RWPE2 (cell line): ENCODE results near the gene VARS1.

ENCODE experiments used
- ATAC-seq: fragments of 200-7000 bp; cut with Tn5 transposase; 3 replicates; pipeline ENCODE4 v1.9.1; 2021; ENCODE audit warnings: low read depth
- DNase-seq: peaks from one replicate; pipeline ENCODE4 v3.0.0-alpha.2; 2020; ENCODE audit warnings: low spot score
- H3K27ac ChIP-seq: fragments of 450-650 bp; 2 replicates; pipeline ENCODE4 v1.5.1; 2017; ENCODE audit warnings: mild to moderate bottlenecking; ENCODE audit not compliant: poor library complexity, severe bottlenecking
- H3K27me3 ChIP-seq: fragments of 250-450 bp; sonication (Bioruptor Pico); 2 replicates; pipeline ENCODE4 v1.5.1; 2021; ENCODE audit warnings: mild to moderate bottlenecking, moderate library complexity; ENCODE audit not compliant: insufficient read depth, poor library complexity, severe bottlenecking
- H3K36me3 ChIP-seq: fragments of 250-450 bp; sonication (Bioruptor Pico); 2 replicates; pipeline ENCODE4 v1.5.1; 2020; ENCODE audit warnings: low read depth, mild to moderate bottlenecking, moderate library complexity
- H3K4me1 ChIP-seq: fragments of 250-450 bp; sonication (Bioruptor Pico); 2 replicates; pipeline ENCODE4 v1.5.1; 2021; ENCODE audit warnings: mild to moderate bottlenecking, moderate library complexity; ENCODE audit not compliant: insufficient read depth, poor library complexity, severe bottlenecking
- H3K4me3 ChIP-seq: fragments of 250-450 bp; sonication (Bioruptor Pico); 2 replicates; pipeline ENCODE4 v1.5.1; 2021; ENCODE audit warnings: mild to moderate bottlenecking, moderate library complexity; ENCODE audit not compliant: severe bottlenecking
- H3K9me3 ChIP-seq: fragments of 250-450 bp; sonication (Bioruptor Pico); 2 replicates; pipeline ENCODE4 v1.5.1; 2021; ENCODE audit warnings: mild to moderate bottlenecking, moderate library complexity; ENCODE audit not compliant: severe bottlenecking
- TF ChIP-seq, protein P1 (sequence below): fragments of 450-650 bp; IDR thresholded peaks from one replicate; pipeline ENCODE4 v1.5.1; 2017; ENCODE audit warnings: mild to moderate bottlenecking, moderate library complexity; ENCODE audit not compliant: poor library complexity, severe bottlenecking

VARS1 gene

DNA sequence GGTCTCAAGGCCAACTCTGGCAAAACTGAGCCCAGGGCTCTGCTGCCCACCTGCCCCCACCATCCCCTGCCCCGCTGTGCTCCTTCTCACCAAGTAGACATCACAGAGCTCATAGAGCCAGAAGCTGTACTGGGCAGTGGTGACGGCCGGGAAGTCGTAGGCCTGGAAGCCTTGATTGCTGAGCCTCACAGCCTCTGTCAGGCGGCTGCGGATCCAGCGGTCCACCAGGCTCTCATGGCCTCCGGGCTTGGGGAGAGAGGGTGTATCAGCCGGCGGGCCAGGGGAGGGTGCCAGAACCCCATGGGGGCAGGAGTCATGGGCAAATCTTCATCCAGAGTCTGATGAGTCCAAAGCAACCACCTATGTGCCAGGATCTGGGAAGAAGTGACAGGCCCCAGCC, 15.6 kb downstream of the VARS1 start:
- Histone ChIP-seq H3K27ac (no peak overlapping the region), H3K4me3 (no peak overlapping the region), H3K27me3 (no peaks in the 10 kb centered on the region), H3K9me3 (no peaks in the 10 kb centered on the region), H3K36me3 (peaks cover 50% of the 10 kb centered on the region), H3K4me1 (peaks cover 19% of the 10 kb centered on the region)
- DNase-seq (no peak), ATAC-seq (no peak)
- TF ChIP-seq, protein P1, sequence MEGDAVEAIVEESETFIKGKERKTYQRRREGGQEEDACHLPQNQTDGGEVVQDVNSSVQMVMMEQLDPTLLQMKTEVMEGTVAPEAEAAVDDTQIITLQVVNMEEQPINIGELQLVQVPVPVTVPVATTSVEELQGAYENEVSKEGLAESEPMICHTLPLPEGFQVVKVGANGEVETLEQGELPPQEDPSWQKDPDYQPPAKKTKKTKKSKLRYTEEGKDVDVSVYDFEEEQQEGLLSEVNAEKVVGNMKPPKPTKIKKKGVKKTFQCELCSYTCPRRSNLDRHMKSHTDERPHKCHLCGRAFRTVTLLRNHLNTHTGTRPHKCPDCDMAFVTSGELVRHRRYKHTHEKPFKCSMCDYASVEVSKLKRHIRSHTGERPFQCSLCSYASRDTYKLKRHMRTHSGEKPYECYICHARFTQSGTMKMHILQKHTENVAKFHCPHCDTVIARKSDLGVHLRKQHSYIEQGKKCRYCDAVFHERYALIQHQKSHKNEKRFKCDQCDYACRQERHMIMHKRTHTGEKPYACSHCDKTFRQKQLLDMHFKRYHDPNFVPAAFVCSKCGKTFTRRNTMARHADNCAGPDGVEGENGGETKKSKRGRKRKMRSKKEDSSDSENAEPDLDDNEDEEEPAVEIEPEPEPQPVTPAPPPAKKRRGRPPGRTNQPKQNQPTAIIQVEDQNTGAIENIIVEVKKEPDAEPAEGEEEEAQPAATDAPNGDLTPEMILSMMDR, result no peak

DNA sequence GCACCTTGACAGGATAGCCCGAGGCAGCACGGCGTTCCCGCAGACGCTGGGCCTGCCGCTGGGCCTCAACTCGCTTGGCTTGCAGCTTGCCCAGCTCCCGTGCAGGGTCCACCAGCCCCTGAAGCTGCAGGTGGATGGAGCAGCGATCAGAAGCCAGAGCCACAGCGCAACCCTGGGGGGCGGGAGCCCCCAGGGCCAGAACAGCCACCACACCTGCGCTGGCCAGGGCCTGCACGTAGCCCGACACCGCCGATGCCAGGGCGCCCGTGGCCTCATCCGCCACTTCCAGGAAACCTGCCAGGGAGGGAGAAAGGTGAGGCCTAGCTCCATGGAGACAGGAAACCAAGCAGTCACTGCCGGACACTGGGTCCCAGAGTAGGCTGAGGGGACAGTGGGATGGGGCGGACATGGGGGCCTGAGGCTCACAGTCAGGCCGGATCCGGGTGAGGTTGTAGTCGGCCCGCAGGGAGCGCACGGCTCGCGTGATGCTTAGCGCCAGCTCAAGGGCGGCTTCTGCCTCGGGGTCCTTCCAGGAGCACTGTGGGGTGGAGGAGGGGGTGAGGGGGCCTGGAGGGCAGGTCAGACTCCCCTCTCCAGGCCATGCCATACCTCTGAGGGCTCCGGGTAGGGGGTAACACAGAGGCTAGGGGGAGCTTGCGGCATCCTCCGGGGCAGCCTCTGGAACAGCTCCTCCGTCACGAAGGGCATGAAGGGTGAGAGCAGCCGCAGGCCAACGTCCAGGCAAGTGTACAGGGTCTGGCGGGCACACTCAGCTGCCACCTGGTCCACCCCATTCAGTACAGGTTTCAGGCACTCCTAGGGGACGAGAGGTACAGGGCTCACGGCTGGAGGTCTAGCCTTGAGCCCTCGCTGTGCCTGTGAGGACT, 16.3 kb downstream of the VARS1 start:
- Histone ChIP-seq H3K27me3 (no peaks in the 10 kb centered on the region), H3K27ac (no peak overlapping the region), H3K36me3 (peaks cover 44% of the 10 kb centered on the region), H3K4me3 (no peak overlapping the region), H3K4me1 (peaks cover 19% of the 10 kb centered on the region), H3K9me3 (no peaks in the 10 kb centered on the region)
- TF ChIP-seq, protein P1, result no peak
- ATAC-seq, result no peak
- no peak for DNase-seq

DNA sequence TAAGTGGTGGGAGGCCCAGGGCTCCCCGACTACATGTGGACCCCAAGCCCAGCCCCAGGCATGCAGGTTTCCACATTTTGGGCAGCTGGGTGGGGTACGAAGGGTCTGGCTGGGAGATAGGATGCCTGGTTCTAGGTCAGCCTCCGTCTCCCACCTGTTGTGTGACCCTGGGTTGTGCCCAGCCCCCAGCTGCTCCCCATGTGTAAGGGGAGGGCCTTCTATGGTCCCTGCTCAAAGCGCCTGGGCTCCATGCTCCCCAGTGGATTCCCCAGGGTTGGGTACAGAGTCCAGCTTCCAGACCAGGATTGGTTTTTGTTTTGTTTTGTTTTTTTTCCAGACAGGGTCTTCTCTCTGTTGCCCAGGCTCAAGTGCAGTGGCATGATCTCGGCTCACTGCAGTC, 17.4 kb downstream of the VARS1 start:
- Histone ChIP-seq H3K9me3 (no peaks in the 10 kb centered on the region), H3K27me3 (no peaks in the 10 kb centered on the region), H3K27ac (peak overlapping the region; percentile 73), H3K4me1 (peaks cover 19% of the 10 kb centered on the region), H3K36me3 (peaks cover 33% of the 10 kb centered on the region), H3K4me3 (no peak overlapping the region)
- TF ChIP-seq, protein P1, result no peak
- DNase-seq, result no peak
- ATAC-seq, result no peak

DNA sequence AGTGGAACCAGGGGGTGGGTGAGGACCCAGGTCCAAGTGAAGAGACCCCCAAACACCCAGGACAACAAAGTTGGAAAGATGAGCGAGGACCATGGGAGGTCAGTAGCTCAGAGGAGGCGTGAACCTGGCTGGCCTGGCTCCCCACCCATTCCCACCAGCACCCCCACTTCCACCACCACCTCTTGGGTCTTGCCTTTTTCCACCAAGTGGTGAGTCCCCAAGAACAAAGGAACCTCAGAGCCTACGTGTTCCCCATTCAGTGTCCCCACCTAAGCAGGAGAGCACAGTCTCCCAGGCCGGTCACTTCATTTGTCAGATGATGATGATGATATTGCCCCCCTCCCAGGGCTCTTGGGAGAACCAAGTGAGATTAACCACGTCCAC, 17.9 kb downstream of the VARS1 start:
- Histone ChIP-seq H3K9me3 (no peaks in the 10 kb centered on the region), H3K4me1 (peaks cover 19% of the 10 kb centered on the region), H3K27ac (peak overlapping the region; percentile 73), H3K4me3 (no peak overlapping the region), H3K27me3 (no peaks in the 10 kb centered on the region), H3K36me3 (peaks cover 28% of the 10 kb centered on the region)
- TF ChIP-seq, protein P1, result no peak
- ATAC-seq (no peak), DNase-seq (no peak)
